Vagina (tissue), 2 donors: ENCODE measurements around the gene THADA. TPM values are rescaled to one million over a fixed set of nuclear protein-coding genes. Genes with fewer than 3 reads are reported as not detected.
A peak's percentile ranks its signal among the peaks of the same experiment; 100 is the strongest.

Experiments
- DNase-seq, 2 donors: peaks; one replicate each; pipeline ENCODE4 v3.0.0-alpha.2; 2017; ENCODE audit errors: extremely low spot score in 2 of 2
- H3K27ac ChIP-seq: fragments of 200-600 bp; sonication (generic); one replicate; pipeline ENCODE4 v1.5.1; 2019
- H3K27me3 ChIP-seq: fragments of 200-600 bp; sonication (generic); one replicate; pipeline ENCODE4 v1.5.1; 2019
- H3K36me3 ChIP-seq, 2 donors: fragments of 200-600 bp; sonication (generic); one replicate each; pipeline ENCODE4 v1.5.1; 2017 to 2019
- H3K4me1 ChIP-seq: fragments of 200-600 bp; sonication (generic); one replicate; pipeline ENCODE4 v1.5.1; 2019
- H3K4me3 ChIP-seq, 2 donors: fragments of 200-600 bp; sonication (generic); 1 replicate in 1 of 2; 2 replicates in 1 of 2; pipeline ENCODE4 v1.5.1; 2016 to 2019
- H3K9me3 ChIP-seq: fragments of 200-600 bp; sonication (generic); one replicate; pipeline ENCODE4 v1.5.1; 2019
- POLR2A ChIP-seq, 2 donors: fragments of 450-650 bp; IDR thresholded peaks; one replicate each; pipeline ENCODE4 v1.6.1; 2017; ENCODE audit warnings: antibody characterized with exemption in 2 of 2, mild to moderate bottlenecking in 2 of 2, moderate library complexity in 2 of 2
- POLR2AphosphoS5 ChIP-seq, 2 donors: sonication (generic); formaldehyde crosslinking; IDR thresholded peaks; one replicate each; pipeline ENCODE4 v1.9.0; 2017; ENCODE audit warnings: antibody characterized with exemption in 2 of 2, mild to moderate bottlenecking in 2 of 2, low read depth in 1 of 2; ENCODE audit not compliant: insufficient read depth in 1 of 2
- intact Hi-C: fragments of 100-400 bp; cut with DNase I; formaldehyde crosslinking; loops from one replicate; pipeline ENCODE4 v1.15.1; 2023
- total RNA-seq: library from RNA; depleted of rRNA; stranded (reverse); fragments of >200 nt; gene quantifications from one replicate; pipeline ENCODE4 v1.2.3, GENCODE V29; 2016
- TF ChIP-seq, protein P1 (sequence below), 3 experiments: fragments of 450-650 bp in 2 of 3; fragments of 200-600 bp in 1 of 3; sonication (generic) in 1 of 3; IDR thresholded peaks; one replicate each; pipeline ENCODE4 v1.5.1; 2017 to 2019; ENCODE audit warnings: antibody characterized with exemption in 3 of 3, mild to moderate bottlenecking in 2 of 3, moderate library complexity in 2 of 3

Gene THADA
- total RNA-seq, 1 donor from 2014 or later = 32.2 TPM

DNA sequence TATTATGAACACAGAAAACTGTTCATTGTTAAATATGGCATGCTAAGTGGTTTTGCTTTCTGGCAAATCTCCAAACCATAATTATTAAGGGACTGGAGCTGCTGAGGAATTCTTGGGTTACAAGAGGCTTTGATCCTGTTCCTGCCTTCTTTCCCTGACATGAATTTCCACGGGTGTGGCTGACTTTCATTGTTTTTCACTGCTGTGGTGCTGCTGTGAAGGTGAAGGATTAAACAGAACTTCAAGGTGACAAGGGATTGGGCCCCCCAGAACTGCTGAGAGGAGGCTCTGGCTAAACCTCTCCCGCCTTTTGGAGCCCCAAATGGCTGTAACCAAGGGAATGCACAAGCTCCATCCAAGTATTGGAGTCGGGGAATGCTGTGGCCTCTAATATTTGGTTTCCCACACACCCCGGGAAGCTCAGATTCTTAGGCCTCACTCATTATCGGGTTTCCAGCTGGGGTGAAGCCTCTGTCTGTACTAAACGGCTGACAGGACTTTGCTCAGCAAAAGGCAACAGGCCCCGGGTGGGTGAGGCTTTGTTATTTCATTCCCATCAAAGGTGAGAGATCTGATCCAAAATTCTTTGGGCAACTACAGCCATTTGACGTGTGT lies 340.4 kb downstream of the THADA start:
- peak overlapping the region; percentile 50 for H3K27ac ChIP-seq
- DNase-seq = no peak
- no peaks in the 10 kb centered on the region for H3K27me3 ChIP-seq
- H3K4me1 ChIP-seq = peaks cover 26% of the 10 kb centered on the region
- no peak overlapping the region for H3K4me3 ChIP-seq
- TF ChIP-seq, protein P1, sequence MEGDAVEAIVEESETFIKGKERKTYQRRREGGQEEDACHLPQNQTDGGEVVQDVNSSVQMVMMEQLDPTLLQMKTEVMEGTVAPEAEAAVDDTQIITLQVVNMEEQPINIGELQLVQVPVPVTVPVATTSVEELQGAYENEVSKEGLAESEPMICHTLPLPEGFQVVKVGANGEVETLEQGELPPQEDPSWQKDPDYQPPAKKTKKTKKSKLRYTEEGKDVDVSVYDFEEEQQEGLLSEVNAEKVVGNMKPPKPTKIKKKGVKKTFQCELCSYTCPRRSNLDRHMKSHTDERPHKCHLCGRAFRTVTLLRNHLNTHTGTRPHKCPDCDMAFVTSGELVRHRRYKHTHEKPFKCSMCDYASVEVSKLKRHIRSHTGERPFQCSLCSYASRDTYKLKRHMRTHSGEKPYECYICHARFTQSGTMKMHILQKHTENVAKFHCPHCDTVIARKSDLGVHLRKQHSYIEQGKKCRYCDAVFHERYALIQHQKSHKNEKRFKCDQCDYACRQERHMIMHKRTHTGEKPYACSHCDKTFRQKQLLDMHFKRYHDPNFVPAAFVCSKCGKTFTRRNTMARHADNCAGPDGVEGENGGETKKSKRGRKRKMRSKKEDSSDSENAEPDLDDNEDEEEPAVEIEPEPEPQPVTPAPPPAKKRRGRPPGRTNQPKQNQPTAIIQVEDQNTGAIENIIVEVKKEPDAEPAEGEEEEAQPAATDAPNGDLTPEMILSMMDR (IDR thresholded peaks at IDR 0.05) = no peak
- TF ChIP-seq POLR2A (IDR thresholded peaks at IDR 0.05) (no peak), POLR2AphosphoS5 (IDR thresholded peaks at IDR 0.05; ENCODE audit: insufficient read depth in 1 of 2, low read depth in 1 of 2) (no peak)
- intact Hi-C loops = no loop called here
- no peaks in the 10 kb centered on the region for H3K36me3 ChIP-seq
- H3K9me3 ChIP-seq = no peaks in the 10 kb centered on the region

DNA sequence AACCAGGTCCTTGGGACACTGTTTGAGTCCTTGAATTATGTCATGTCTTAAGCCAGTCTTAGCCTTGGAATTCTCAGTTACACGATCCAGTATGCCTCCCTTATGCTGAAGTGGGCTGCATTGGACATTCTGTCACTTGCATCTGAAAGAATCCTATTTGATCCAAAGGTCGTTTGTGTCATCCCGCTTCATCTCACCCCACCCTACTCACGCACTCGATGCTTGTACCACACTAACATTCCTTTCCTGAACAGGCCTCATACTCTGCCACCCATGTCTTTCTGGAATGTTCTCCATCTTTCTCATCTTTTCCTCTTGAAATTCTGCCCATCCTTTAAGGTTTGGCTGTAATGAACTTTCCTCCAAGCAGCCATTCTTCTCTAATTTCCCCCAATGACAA lies 341.5 kb downstream of the THADA start:
- Histone ChIP-seq H3K36me3 (no peaks in the 10 kb centered on the region), H3K27me3 (no peaks in the 10 kb centered on the region), H3K4me3 (no peak overlapping the region), H3K4me1 (peaks cover 32% of the 10 kb centered on the region), H3K27ac (peak overlapping the region; percentile 37), H3K9me3 (no peaks in the 10 kb centered on the region)
- DNase-seq = no peak
- no peak for TF ChIP-seq POLR2A (IDR thresholded peaks at IDR 0.05)
- TF ChIP-seq POLR2AphosphoS5 (IDR thresholded peaks at IDR 0.05; ENCODE audit: insufficient read depth in 1 of 2, low read depth in 1 of 2) = no peak
- TF ChIP-seq, protein P1 (IDR thresholded peaks at IDR 0.05) = no peak
- intact Hi-C loops = no loop called here

DNA sequence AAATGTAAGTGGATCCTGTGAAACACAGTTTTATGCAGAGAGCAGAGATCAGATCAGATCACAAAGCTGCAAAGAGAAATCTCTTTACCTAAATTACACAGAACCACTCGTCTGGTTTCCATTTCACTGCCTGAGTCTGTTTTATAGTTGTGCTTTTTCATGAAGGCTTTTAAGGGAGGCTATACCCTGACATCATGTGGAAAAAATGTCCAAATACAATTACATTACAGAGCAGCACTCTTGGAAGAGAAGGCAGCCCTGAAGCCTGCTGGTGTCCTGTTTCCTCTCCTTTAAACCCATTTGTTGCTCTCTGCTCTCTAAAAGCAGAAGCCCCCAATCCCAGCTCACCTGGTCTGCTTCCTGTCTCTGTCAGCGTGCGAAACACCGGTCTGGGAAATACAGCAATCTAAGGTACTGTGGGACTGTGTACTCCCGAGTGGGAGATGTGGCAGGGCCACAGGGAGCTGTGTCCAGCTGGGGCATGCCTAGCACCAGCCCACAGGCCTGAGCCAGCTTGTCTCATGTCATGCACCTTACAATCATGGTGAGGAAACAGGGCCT lies 344.6 kb downstream of the THADA start:
- Histone ChIP-seq H3K9me3 (no peaks in the 10 kb centered on the region), H3K4me1 (peaks cover 32% of the 10 kb centered on the region), H3K36me3 (no peaks in the 10 kb centered on the region), H3K27ac (peak overlapping the region; percentile 94), H3K27me3 (no peaks in the 10 kb centered on the region), H3K4me3 (no peak overlapping the region)
- TF ChIP-seq POLR2AphosphoS5 (IDR thresholded peaks at IDR 0.05; ENCODE audit: insufficient read depth in 1 of 2, low read depth in 1 of 2) = peak; percentile 70 to 71
- no peak for TF ChIP-seq POLR2A (IDR thresholded peaks at IDR 0.05)
- no peak for DNase-seq
- intact Hi-C loops = no loop called here

DNA sequence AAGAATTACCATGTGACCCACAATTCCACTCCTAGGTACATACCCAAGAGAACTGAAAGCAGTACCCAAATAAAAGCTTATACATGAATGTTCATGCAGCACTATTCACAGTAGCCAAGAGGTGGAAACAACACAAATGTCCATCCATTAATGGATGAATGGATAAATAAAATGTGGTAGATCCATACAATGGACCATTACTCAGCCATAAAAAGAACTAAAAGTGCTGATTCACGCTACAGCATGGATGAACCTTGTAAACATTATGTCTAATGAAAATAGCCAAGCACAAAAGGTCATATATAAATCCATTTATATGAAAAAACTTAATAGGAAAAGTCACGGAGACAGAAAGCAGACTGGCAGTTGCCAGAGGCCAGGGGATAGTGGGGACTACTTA lies 345.8 kb downstream of the THADA start:
- H3K27ac ChIP-seq = peak overlapping the region; percentile 94
- peaks cover 23% of the 10 kb centered on the region for H3K4me1 ChIP-seq
- no peaks in the 10 kb centered on the region for H3K9me3 ChIP-seq
- no peaks in the 10 kb centered on the region for H3K27me3 ChIP-seq
- intact Hi-C loops = no loop called here
- no peak for DNase-seq
- no peaks in the 10 kb centered on the region for H3K36me3 ChIP-seq
- TF ChIP-seq POLR2A (IDR thresholded peaks at IDR 0.05) (no peak), POLR2AphosphoS5 (IDR thresholded peaks at IDR 0.05; ENCODE audit: insufficient read depth in 1 of 2, low read depth in 1 of 2) (no peak)
- TF ChIP-seq, protein P1 (IDR thresholded peaks at IDR 0.05) = no peak
- H3K4me3 ChIP-seq = no peak overlapping the region

DNA sequence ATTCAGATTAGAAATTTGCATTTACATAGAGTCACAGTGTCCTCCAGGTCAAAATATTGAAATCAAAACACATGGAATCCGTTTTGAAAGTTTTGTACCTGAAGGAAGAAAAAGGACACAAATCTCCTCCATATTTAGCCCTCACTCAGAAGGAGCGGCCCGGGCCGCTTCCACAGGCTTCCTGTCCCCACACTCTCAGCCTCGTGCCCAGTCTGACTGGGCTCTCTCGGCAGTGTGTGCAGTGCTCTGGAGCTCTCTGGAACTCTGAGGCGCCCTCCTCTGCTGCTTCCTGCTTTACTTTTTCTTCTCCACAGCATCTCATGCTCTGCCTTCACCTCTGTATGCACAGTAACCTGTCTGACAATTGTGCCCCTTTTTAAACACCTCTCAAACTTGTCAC lies 347.2 kb downstream of the THADA start:
- Histone ChIP-seq H3K4me1 (peaks cover 22% of the 10 kb centered on the region), H3K36me3 (peaks cover 0 to 6% of the 10 kb centered on the region in 2 donors), H3K27me3 (no peaks in the 10 kb centered on the region), H3K9me3 (no peaks in the 10 kb centered on the region), H3K4me3 (no peak overlapping the region), H3K27ac (peak overlapping the region; percentile 94)
- intact Hi-C loops = no loop called here
- no peak for DNase-seq
- no peak for TF ChIP-seq POLR2AphosphoS5 (IDR thresholded peaks at IDR 0.05; ENCODE audit: insufficient read depth in 1 of 2, low read depth in 1 of 2)
- TF ChIP-seq, protein P1 (IDR thresholded peaks at IDR 0.05) = no peak
- TF ChIP-seq POLR2A (IDR thresholded peaks at IDR 0.05) = no peak
